ENCODE data around the gene TAF10. TPM values are rescaled to one million over a fixed set of nuclear protein-coding genes. Genes with fewer than 3 reads are reported as not detected.
A peak's percentile ranks its signal among the peaks of the same experiment; 100 is the strongest.

The TAF10 gene
- polyA plus RNA-seq, 1 of the 3 experiments (the other 2 are of a cell fraction) = 213 TPM

DNA sequence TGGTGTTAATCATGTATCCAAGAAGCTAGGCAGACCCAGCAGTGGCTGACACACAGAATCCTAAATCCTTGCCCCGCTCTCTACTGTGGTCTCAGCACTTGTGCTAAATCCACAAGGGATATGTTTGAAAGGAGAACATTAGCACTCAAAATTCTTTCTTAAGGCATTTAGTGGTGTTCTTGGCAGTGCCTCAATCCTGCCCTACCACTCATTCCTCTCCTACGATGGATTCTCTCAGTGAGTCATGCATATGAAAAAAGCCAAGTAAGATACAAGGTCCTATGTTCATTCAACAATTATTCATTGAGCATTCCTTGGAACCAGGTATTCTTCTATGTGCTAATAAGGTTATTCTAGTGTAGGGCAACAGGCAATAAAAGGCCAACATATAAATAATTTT is 39.8 kb downstream of the TAF10 start:
- no peaks in the 10 kb centered on the region for H3K79me2 ChIP-seq (ENCODE audit: insufficient read depth)
- no peaks in the 10 kb centered on the region for H3K9me3 ChIP-seq
- POLR2A ChIA-PET = no interaction called here
- no peak overlapping the region for H3K9ac ChIP-seq
- CTCF ChIA-PET = interaction anchor here (1.2 kb wide), 1 partner anchor 41 kb away, joined by 4 read pairs; no protein-coding TSS in a partner anchor
- TF ChIP-seq EP300 (IDR thresholded peaks at IDR 0.05; ENCODE audit: borderline replicate concordance in 1 of 2, low read depth in 1 of 2, low read length in 1 of 2) = no peak
- peak; percentile 86 for TF ChIP-seq FOSL2 (IDR thresholded peaks at IDR 0.05; ENCODE audit: borderline replicate concordance, low read depth)
- TF ChIP-seq TCF12 (IDR thresholded peaks at IDR 0.05) = peak; percentile 43
- TF ChIP-seq NFIC (IDR thresholded peaks at IDR 0.05; ENCODE audit: borderline replicate concordance) = peak; percentile 80
- TF ChIP-seq TEAD4 (IDR thresholded peaks at IDR 0.05; ENCODE audit: borderline replicate concordance, insufficient read depth) = peak; percentile 32; the same call in 1 of the 2 replicates
- peak; percentile 60 for TF ChIP-seq JUND (IDR thresholded peaks at IDR 0.05)
- no peak for TF ChIP-seq MEF2A (IDR thresholded peaks at IDR 0.05; ENCODE audit: borderline replicate concordance, low read depth)
- TF ChIP-seq YY1 (IDR thresholded peaks at IDR 0.05; ENCODE audit: low read depth) = no peak
- no peak overlapping the region for H3K4me2 ChIP-seq
- DNase-seq = no peak
- H3K27ac ChIP-seq (ENCODE audit: low read depth in 2 of 2, low read length in 1 of 2) = peak overlapping the region in 1 of 2 experiments; percentile 31; a peak in 2 of 4 replicates
- H3K4me3 ChIP-seq (ENCODE audit: low read depth in 2 of 2, low read length in 1 of 2) = no peak overlapping the region
- peaks cover 17 to 24% of the 10 kb centered on the region in 2 experiments for H3K4me1 ChIP-seq (ENCODE audit: control insufficient read depth in 1 of 2, insufficient read depth in 2 of 2, low read depth in 1 of 2, low read length in 1 of 2)
- no peaks in the 10 kb centered on the region; the same call in 1 of the 2 replicates for H4K20me1 ChIP-seq (ENCODE audit: insufficient read depth)
- H3F3A ChIP-seq (replicated peaks; ENCODE audit: insufficient read depth) = peaks cover 16% of the 10 kb centered on the region
- H3K9me2 ChIP-seq = no peaks in the 10 kb centered on the region
- WGBS (ENCODE audit: low lambda C conversion rate) = 52% methylated on average over 2 of the region's 2 CpGs
- H2AFZ ChIP-seq (ENCODE audit: low read depth) = no peak overlapping the region
- H3K36me3 ChIP-seq (replicated peaks in 1 of 2; ENCODE audit: control insufficient read depth in 1 of 2, insufficient read depth in 2 of 2, low read length in 1 of 2) = no peaks in the 10 kb centered on the region
- no peaks in the 10 kb centered on the region for H3K27me3 ChIP-seq (ENCODE audit: insufficient read depth)

GRCh38 chr11:6571434-6572008 is 40.5 kb downstream of the TAF10 start:
- ChIA-PET CTCF (interaction anchor here (0.7 to 1.2 kb wide), 3 partner anchors 14 to 40 kb away, joined by 3 to 4 read pairs (median 3); no protein-coding TSS in a partner anchor), POLR2A (no interaction called here)
- Histone ChIP-seq H3K4me3 (ENCODE audit: low read depth in 2 of 2, low read length in 1 of 2) (no peak overlapping the region), H2AFZ (ENCODE audit: low read depth) (no peak overlapping the region), H4K20me1 (ENCODE audit: insufficient read depth) (no peaks in the 10 kb centered on the region; the same call in 1 of the 2 replicates), H3K4me2 (no peak overlapping the region), H3K27ac (ENCODE audit: low read depth in 2 of 2, low read length in 1 of 2) (peak overlapping the region in 1 of 2 experiments; percentile 31; a peak in 2 of 4 replicates), H3K27me3 (ENCODE audit: insufficient read depth) (no peaks in the 10 kb centered on the region), H3F3A (replicated peaks; ENCODE audit: insufficient read depth) (peaks cover 9% of the 10 kb centered on the region), H3K9me3 (no peaks in the 10 kb centered on the region), H3K4me1 (ENCODE audit: control insufficient read depth in 1 of 2, insufficient read depth in 2 of 2, low read depth in 1 of 2, low read length in 1 of 2) (peaks cover 10 to 17% of the 10 kb centered on the region in 2 experiments), H3K36me3 (replicated peaks in 1 of 2; ENCODE audit: control insufficient read depth in 1 of 2, insufficient read depth in 2 of 2, low read length in 1 of 2) (no peaks in the 10 kb centered on the region), H3K9me2 (no peaks in the 10 kb centered on the region), H3K9ac (no peak overlapping the region), H3K79me2 (ENCODE audit: insufficient read depth) (no peaks in the 10 kb centered on the region)
- WGBS (ENCODE audit: low lambda C conversion rate) = 93% methylated on average over 16 of the region's 22 CpGs
- no peak for DNase-seq
- TF ChIP-seq RCOR1 (IDR thresholded peaks at IDR 0.05; ENCODE audit: low read length) (no peak), CHD2 (IDR thresholded peaks at IDR 0.05; ENCODE audit: low read length, partially characterized antibody) (no peak), FOXJ3 (CRISPR knock-in tag; IDR thresholded peaks at IDR 0.05) (no peak), TAF1 (IDR thresholded peaks at IDR 0.05; ENCODE audit: borderline replicate concordance, low read depth, low read length) (no peak), USF1 (IDR thresholded peaks at IDR 0.05; ENCODE audit: borderline replicate concordance, low read depth) (no peak), JUND (IDR thresholded peaks at IDR 0.05) (no peak), RFX5 (IDR thresholded peaks at IDR 0.05; ENCODE audit: low read length) (no peak)
- TF ChIP-seq, protein P1, sequence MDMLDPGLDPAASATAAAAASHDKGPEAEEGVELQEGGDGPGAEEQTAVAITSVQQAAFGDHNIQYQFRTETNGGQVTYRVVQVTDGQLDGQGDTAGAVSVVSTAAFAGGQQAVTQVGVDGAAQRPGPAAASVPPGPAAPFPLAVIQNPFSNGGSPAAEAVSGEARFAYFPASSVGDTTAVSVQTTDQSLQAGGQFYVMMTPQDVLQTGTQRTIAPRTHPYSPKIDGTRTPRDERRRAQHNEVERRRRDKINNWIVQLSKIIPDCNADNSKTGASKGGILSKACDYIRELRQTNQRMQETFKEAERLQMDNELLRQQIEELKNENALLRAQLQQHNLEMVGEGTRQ (IDR thresholded peaks at IDR 0.05; ENCODE audit: borderline replicate concordance, low read depth, low read length) = no peak
- TF ChIP-seq, protein P2, sequence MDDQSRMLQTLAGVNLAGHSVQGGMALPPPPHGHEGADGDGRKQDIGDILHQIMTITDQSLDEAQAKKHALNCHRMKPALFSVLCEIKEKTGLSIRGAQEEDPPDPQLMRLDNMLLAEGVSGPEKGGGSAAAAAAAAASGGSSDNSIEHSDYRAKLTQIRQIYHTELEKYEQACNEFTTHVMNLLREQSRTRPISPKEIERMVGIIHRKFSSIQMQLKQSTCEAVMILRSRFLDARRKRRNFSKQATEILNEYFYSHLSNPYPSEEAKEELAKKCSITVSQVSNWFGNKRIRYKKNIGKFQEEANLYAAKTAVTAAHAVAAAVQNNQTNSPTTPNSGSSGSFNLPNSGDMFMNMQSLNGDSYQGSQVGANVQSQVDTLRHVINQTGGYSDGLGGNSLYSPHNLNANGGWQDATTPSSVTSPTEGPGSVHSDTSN (IDR thresholded peaks at IDR 0.05) = no peak

Measured in SK-N-SH (cell line).